PC-3 (cell line): Measurements from ENCODE around the gene SNX27. TPM values are rescaled to one million over a fixed set of nuclear protein-coding genes. Genes with fewer than 3 reads are reported as not detected.

Experiments
- ATAC-seq: fragments of 200-7000 bp; cut with Tn5 transposase; 2 replicates; pipeline ENCODE4 v1.9.1; 2020; ENCODE audit warnings: mild to moderate bottlenecking, moderate library complexity
- BruUV-seq: library from RNA; stranded (reverse); fragments of 400-500 nt; replicated peaks from 2 replicates; lab custom pipeline; 2021; lab: Mats Ljungman, UMichigan
- CTCF ChIA-PET: fragments of 300-600 bp; sonication (Branson Sonifier 250); formaldehyde crosslinking; loops from one replicate; lab custom pipeline; 2022; ENCODE audit warnings: antibody characterized with exemption; lab: Charles Lee
- POLR2A ChIA-PET: fragments of 300-600 bp; sonication (Branson Sonifier 250); formaldehyde crosslinking; loops from one replicate; lab custom pipeline; 2022; ENCODE audit warnings: antibody characterized with exemption; ENCODE audit not compliant: unreplicated experiment; lab: Charles Lee
- DNase-seq: peaks from one replicate; pipeline ENCODE4 v3.0.0-alpha.2; 2015
- H2AFZ ChIP-seq: fragments of 300-600 bp; sonication (generic); 2 replicates; pipeline ENCODE4 v1.6.0; 2016; ENCODE audit warnings: antibody characterized with exemption, low read length
- H3F3A ChIP-seq: fragments of 300-600 bp; sonication (generic); one replicate; pipeline ENCODE4 v1.6.0; 2017; ENCODE audit warnings: antibody characterized with exemption, low read length, control low read depth, mild to moderate bottlenecking; ENCODE audit not compliant: unreplicated experiment
- H3K27ac ChIP-seq: fragments of 300-600 bp; sonication (generic); 2 replicates; pipeline ENCODE4 v1.5.1; 2016; ENCODE audit warnings: mild to moderate bottlenecking, low read length
- H3K27me3 ChIP-seq: fragments of 300-600 bp; sonication (generic); 2 replicates; pipeline ENCODE4 v1.6.1; 2016; ENCODE audit warnings: low read length, mixed read lengths
- H3K36me3 ChIP-seq: fragments of 300-600 bp; sonication (generic); 2 replicates; pipeline ENCODE4 v1.6.1; 2016; ENCODE audit warnings: low read depth, mixed run types, low read length, mixed read lengths
- H3K4me1 ChIP-seq: fragments of 300-600 bp; sonication (generic); 2 replicates; pipeline ENCODE4 v1.5.1; 2016; ENCODE audit warnings: low read length; ENCODE audit not compliant: insufficient read depth
- H3K4me2 ChIP-seq: fragments of 300-600 bp; sonication (generic); 2 replicates; pipeline ENCODE4 v1.6.0; 2016; ENCODE audit warnings: low read length
- H3K4me3 ChIP-seq: fragments of 300-600 bp; sonication (generic); 2 replicates; pipeline ENCODE4 v1.5.1; 2016; ENCODE audit warnings: mild to moderate bottlenecking, low read length, mixed read lengths
- H3K79me2 ChIP-seq: fragments of 300-600 bp; sonication (generic); 2 replicates; pipeline ENCODE4 v1.6.1; 2017; ENCODE audit warnings: low read length, mixed read lengths
- H3K9ac ChIP-seq: fragments of 300-600 bp; sonication (generic); 2 replicates; pipeline ENCODE4 v1.6.0; 2016; ENCODE audit warnings: mild to moderate bottlenecking, low read length
- H3K9me2 ChIP-seq: fragments of 300-600 bp; sonication (generic); replicated peaks from 2 replicates; pipeline ENCODE4 v1.6.1; 2016; ENCODE audit warnings: mixed run types, low read length, mixed read lengths
- H3K9me3 ChIP-seq: fragments of 300-600 bp; sonication (generic); 2 replicates; pipeline ENCODE4 v1.6.1; 2016; ENCODE audit warnings: low read length, mixed read lengths
- H4K20me1 ChIP-seq: fragments of 300-600 bp; sonication (generic); 2 replicates; pipeline ENCODE4 v1.6.1; 2016; ENCODE audit warnings: low read length, mixed read lengths
- CTCF ChIP-seq: fragments of 300-600 bp; sonication (generic); conservative IDR thresholded peaks from 2 replicates; pipeline ENCODE4 v1.5.1; 2017; ENCODE audit warnings: antibody characterized with exemption, low read depth, mild to moderate bottlenecking, low read length
- EZH2 ChIP-seq: fragments of 300-600 bp; sonication (generic); IDR thresholded peaks from one replicate; pipeline ENCODE4 v1.6.1; 2017; ENCODE audit warnings: antibody characterized with exemption, mild to moderate bottlenecking, low read length; ENCODE audit not compliant: unreplicated experiment
- EZH2phosphoT487 ChIP-seq: fragments of 300-600 bp; sonication (generic); IDR thresholded peaks from 2 replicates; pipeline ENCODE4 v1.6.1; 2018; ENCODE audit warnings: mild to moderate bottlenecking, antibody characterized with exemption, low read length, borderline replicate concordance
- intact Hi-C: fragments of 100-400 bp; cut with micrococcal nuclease; formaldehyde crosslinking; loops from 2 replicates; pipeline ENCODE4 v1.9.0; 2023
- total RNA-seq: library from RNA; depleted of rRNA; stranded (reverse); fragments of >200 nt; gene quantifications from 2 replicates; pipeline ENCODE4 v1.2.3, GENCODE V29; 2014

The SNX27 gene
- total RNA-seq, 1 experiment from 2014 or later, result 25.1 TPM

GRCh38 chr1:151721788-151722510, 110.1 kb downstream of the SNX27 start:
- H3K79me2 ChIP-seq, result no peaks in the 10 kb centered on the region
- no peak for TF ChIP-seq EZH2phosphoT487
- no peak for TF ChIP-seq CTCF
- no peak for TF ChIP-seq EZH2
- H3K4me2 ChIP-seq, result no peak overlapping the region
- H3K9me2 ChIP-seq, result no peaks in the 10 kb centered on the region
- no peaks in the 10 kb centered on the region for H4K20me1 ChIP-seq
- H3K9ac ChIP-seq, result no peak overlapping the region
- H3K4me1 ChIP-seq, result peaks cover 15% of the 10 kb centered on the region
- POLR2A ChIA-PET, result no interaction called here
- H3F3A ChIP-seq, result peaks cover 3% of the 10 kb centered on the region
- H3K9me3 ChIP-seq, result no peaks in the 10 kb centered on the region
- no peak for ATAC-seq
- CTCF ChIA-PET, result no interaction called here
- DNase-seq, result no peak
- no peak overlapping the region for H3K4me3 ChIP-seq
- no TSS peak for BruUV-seq
- H3K36me3 ChIP-seq, result no peaks in the 10 kb centered on the region
- intact Hi-C loops, result no loop called here
- H3K27ac ChIP-seq, result no peak overlapping the region
- H3K27me3 ChIP-seq, result 0 out of 2 replicates have a peak, but pooled peaks cover under 1% of the 10 kb centered on the region
- no peak overlapping the region for H2AFZ ChIP-seq

GRCh38 chr1:151723726-151724370, 112.0 kb downstream of the SNX27 start:
- H3K9me2 ChIP-seq, result no peaks in the 10 kb centered on the region
- TF ChIP-seq EZH2phosphoT487, result no peak
- no peak for TF ChIP-seq EZH2
- no peak for TF ChIP-seq CTCF
- H4K20me1 ChIP-seq, result no peaks in the 10 kb centered on the region
- intact Hi-C loops, result no loop called here
- peak overlapping the region; percentile 76 for H3K27ac ChIP-seq
- DNase-seq (peak; percentile 90), ATAC-seq (peak; percentile 97)
- peak overlapping the region; percentile 61 for H2AFZ ChIP-seq
- H3K9me3 ChIP-seq, result no peaks in the 10 kb centered on the region
- H3K36me3 ChIP-seq, result no peaks in the 10 kb centered on the region
- no peaks in the 10 kb centered on the region for H3K27me3 ChIP-seq
- H3K4me1 ChIP-seq, result peaks cover 15% of the 10 kb centered on the region
- no TSS peak for BruUV-seq
- ChIA-PET POLR2A (no interaction called here), CTCF (no interaction called here)
- H3K4me2 ChIP-seq, result peak overlapping the region; percentile 60
- H3K9ac ChIP-seq, result no peak overlapping the region; the same call in 1 of the 2 replicates
- peaks cover 3% of the 10 kb centered on the region for H3F3A ChIP-seq
- H3K4me3 ChIP-seq, result 0 out of 2 replicates have a peak overlapping the region, but pooled peaks have one; percentile 3
- H3K79me2 ChIP-seq, result no peaks in the 10 kb centered on the region
